A549 treated with CORT108297 at 1 μM for 4 hours (cell line): ENCODE results near the gene PAX7. TPM values are rescaled to one million over a fixed set of nuclear protein-coding genes. Genes with fewer than 3 reads are reported as not detected.

Source experiments
- total RNA-seq: library from RNA; stranded (reverse); fragments of 200-300 nt; extraction: Qiagen RNA extraction; gene quantifications from 5 replicates; pipeline ENCODE4 v1.2.3, GENCODE V29; 2022

Gene PAX7
- 0.38 to 0.67 TPM (median 0.56 TPM) in 5 replicates for total RNA-seq

DNA sequence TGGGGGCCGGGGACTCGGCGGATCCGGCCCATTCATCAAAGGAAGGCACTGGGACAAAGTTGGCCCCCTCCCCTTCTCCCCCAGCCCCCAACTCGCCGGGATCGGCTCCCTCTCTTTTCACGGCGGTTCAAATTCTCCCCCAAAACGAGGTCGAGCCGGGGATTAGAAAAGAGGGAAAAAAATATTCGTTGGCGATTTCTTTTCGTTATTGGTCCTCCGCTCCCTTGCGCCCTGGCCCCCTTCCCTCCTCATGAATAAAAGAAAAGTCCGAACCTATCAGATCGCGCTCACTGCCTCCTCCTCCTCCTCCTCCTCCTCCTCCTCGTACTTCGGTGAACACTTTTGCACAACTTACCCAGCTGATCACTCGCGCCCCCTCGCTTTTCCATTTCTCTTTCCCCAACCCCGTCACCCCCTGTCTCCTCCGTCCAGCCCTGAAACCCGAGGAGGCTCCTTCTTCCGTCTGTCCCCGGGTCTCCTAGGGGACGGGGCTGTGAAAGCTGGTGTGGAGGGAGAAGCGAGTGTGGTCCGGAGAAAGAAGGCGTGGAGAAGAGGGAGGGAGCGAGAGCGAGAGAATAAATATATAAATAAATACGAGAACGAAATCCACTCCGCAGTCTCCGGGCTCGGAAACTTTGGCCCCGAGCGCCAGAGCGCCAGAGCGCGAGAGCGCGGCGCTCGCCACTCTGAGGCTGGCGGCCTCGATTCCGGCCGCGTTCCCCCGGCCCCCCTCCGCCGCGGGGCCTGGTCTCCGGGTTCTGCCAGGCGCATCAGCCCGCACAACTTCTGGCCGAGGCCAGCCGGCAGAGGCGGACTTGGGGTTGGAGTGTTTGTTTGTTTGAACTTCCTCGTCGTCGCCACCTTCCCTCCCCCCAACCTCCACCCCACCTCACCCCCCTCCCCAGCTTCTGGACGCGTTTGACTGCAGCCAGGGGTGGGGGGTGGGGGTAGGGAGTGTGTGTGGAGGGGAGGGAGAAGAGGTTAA lies at the start of gene PAX7:
Gene PAX7 (plus strand): TSS at position 336 of the 985 bp plus-strand sequence. CDS start 758 bp downstream, outside the sequence.

Other genes starting within 250 kb of the PAX7 start
- gene KLHDC7A, start 149.9 kb upstream of the PAX7 start, total RNA-seq: 1.3 to 2.4 TPM (median 1.5 TPM) in 5 replicates
- gene TAS1R2, start 228.8 kb downstream of the PAX7 start, total RNA-seq: not detected in 5 replicates